Mucosa of descending colon (tissue), 3 donors: ENCODE results near the gene PAGR1. TPM values are rescaled to one million over a fixed set of nuclear protein-coding genes. Genes with fewer than 3 reads are reported as not detected.
"Not testable (repeated sequence)": the region's sequence is repeated elsewhere in the genome, so short reads cannot be mapped to it uniquely, and the experiment has no call there.

Experiments
- ATAC-seq: fragments of 200-7000 bp; cut with Tn5 transposase; one replicate; pipeline ENCODE4 v1.9.1; 2020; ENCODE audit warnings: mild to moderate bottlenecking, moderate library complexity
- DNase-seq, 3 donors: peaks; one replicate each; pipeline ENCODE4 v3.0.0-alpha.2; 2020
- H3K36me3 ChIP-seq: fragments of 200-600 bp; one replicate; pipeline ENCODE4 v1.8.0; 2021; ENCODE audit warnings: low read depth, mild to moderate bottlenecking
- H3K4me1 ChIP-seq: fragments of 200-600 bp; one replicate; pipeline ENCODE4 v1.8.0; 2021; ENCODE audit warnings: low read depth, mild to moderate bottlenecking
- H3K4me3 ChIP-seq: fragments of 200-600 bp; one replicate; pipeline ENCODE4 v1.8.0; 2021; ENCODE audit warnings: mild to moderate bottlenecking
- H3K9me3 ChIP-seq: fragments of 200-600 bp; one replicate; pipeline ENCODE4 v1.8.0; 2021; ENCODE audit warnings: mild to moderate bottlenecking
- intact Hi-C, 2 donors: fragments of 100-400 bp; cut with DNase I in 1 of 2; cut with micrococcal nuclease in 1 of 2; formaldehyde crosslinking; loops; one replicate each; pipeline versions ENCODE4 v1.11.0 to v1.11.1; 2022; cut with DNase I, micrococcal nuclease
- total RNA-seq, 3 donors: library from RNA; stranded (reverse); fragmentation: NEBNext Ultra II Directional in 2 of 3; extraction: Animal tissue kit (Norgen Biotek cat#: 25700) in 2 of 3; gene quantifications; one replicate each; pipeline versions ENCODE4 v1.2.1 to v1.2.4, GENCODE V29; 2021 to 2023
- TF ChIP-seq, protein P1 (sequence below): fragments of 200-600 bp; IDR thresholded peaks from one replicate; pipeline ENCODE4 v1.8.0; 2022; ENCODE audit warnings: antibody characterized with exemption, mild to moderate bottlenecking
- donor health status: DM: no; HTN: no; CAD: no; lungs with moderate emphysema.
- donor health status: DM: no; HTN: no; CAD: no.
- donor health status: DM: no; HTN: yes; CAD: no.

Gene PAGR1
- total RNA-seq, 3 donors from 2014 or later, result 15.6 to 25.1 (median 20.5) TPM

DNA sequence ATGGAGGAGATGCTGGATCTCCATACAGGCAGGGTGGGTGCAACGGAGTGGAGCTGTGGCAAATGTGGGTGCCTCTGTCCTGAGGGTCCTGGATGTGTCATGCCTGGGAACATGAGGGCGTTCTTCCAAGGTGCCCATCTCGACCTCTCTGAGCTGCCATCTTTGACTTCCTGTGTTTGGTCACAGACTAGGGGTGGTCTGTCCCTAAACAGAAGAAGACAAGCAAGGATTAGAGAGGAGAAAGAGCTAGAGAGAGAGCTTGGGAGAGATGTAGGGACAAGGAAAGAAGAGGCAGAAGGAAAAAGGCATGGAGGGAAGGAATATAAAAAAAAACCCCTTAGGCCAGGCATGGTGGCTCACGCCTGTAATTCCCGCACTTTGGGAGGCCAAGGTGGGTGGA lies 41.2 kb upstream of the PAGR1 start:
- intact Hi-C loops, result no loop called here
- ATAC-seq, result no peak

DNA sequence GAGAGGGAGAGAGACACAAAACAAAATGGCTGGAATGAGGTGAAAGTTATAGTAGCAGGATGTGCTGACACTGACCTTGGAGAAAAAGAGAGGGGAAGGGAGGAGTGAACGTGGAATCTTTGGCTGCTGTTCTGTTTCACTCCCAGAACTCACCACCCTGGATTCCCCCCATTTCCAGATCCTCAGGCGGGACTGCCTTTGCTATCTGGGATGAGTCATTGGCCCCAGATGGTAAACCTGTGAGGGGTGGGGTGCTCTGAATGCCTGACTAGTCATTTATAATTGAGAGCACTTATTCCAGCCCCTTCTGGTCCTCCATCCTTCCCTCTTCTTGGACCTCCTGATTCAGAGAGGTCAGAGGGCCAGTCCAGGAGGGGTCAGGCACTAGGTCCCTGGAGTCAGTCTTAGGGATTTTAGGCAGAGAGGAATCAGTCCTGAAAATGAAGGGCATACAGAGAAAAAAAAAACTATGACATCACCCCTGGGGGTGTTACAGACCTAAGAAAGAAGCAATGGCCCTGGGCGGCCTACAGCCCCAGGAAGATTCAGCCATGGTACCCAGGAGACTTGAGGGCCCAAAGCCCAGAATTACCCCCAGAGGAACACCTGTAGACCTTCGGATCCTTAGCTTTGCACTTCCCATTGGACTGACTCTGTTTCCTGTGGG lies 40.1 kb upstream of the PAGR1 start:
- Histone ChIP-seq H3K4me3 (no peak overlapping the region), H3K9me3 (no peaks in the 10 kb centered on the region), H3K36me3 (no peaks in the 10 kb centered on the region), H3K4me1 (no peaks in the 10 kb centered on the region)
- no peak for DNase-seq
- intact Hi-C loops, result no loop called here
- peak; percentile 66 for ATAC-seq
- TF ChIP-seq, protein P1, sequence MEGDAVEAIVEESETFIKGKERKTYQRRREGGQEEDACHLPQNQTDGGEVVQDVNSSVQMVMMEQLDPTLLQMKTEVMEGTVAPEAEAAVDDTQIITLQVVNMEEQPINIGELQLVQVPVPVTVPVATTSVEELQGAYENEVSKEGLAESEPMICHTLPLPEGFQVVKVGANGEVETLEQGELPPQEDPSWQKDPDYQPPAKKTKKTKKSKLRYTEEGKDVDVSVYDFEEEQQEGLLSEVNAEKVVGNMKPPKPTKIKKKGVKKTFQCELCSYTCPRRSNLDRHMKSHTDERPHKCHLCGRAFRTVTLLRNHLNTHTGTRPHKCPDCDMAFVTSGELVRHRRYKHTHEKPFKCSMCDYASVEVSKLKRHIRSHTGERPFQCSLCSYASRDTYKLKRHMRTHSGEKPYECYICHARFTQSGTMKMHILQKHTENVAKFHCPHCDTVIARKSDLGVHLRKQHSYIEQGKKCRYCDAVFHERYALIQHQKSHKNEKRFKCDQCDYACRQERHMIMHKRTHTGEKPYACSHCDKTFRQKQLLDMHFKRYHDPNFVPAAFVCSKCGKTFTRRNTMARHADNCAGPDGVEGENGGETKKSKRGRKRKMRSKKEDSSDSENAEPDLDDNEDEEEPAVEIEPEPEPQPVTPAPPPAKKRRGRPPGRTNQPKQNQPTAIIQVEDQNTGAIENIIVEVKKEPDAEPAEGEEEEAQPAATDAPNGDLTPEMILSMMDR, result no peak

More for the DNA sequence above, 41.2 kb upstream of the PAGR1 start:
- Histone ChIP-seq H3K36me3 (no peaks in the 10 kb centered on the region), H3K9me3 (no peaks in the 10 kb centered on the region), H3K4me3 (no peak overlapping the region), H3K4me1 (peaks cover 11% of the 10 kb centered on the region)
- no peak for DNase-seq
- TF ChIP-seq, protein P1, result no peak

DNA sequence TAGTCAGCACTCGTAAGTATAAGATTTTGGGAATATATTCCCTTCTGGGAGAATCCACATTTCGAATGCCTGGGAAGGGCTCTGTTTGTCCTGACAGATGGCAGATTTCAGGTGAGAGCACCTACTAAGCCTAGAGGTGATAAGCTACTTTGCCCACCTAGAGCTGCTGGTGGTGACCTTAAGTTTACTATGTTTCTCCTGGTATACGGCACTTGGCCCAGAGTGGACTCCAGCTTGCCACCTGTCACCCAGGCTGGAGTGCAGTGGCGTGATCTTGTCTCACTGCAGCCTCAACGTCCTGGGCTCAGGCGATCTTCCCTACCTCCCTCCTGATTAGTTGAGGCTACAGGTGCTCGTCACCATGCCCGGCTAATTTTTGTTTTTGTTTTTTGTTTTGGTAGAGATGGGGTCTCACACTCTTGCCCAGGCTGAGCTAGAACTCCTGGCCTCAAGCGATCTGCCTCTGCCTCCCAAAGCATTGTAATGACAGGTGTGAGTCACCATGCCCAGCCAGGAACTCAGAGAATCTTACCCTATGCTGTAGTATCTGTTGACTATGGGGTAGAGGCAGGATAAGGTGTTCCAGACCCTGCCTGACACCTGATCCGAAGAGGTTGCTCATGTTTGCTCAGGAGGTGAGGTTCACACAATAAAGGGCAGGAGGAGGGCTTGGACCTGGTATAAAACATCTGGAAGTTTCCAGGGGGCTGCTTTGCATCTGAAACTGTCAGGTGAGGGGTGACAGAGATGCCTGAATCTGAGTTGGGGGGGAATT lies 38.2 kb upstream of the PAGR1 start, which contains the start of gene ZG16:
TSS of gene ZG16 (plus strand) at position 681 of the 775 bp plus-strand sequence. CDS start 1,011 bp downstream, outside the sequence.
- Histone ChIP-seq H3K36me3 (no peaks in the 10 kb centered on the region), H3K4me3 (no peak within 1 kb of the TSS), H3K9me3 (no peaks in the 10 kb centered on the region), H3K4me1 (no peaks in the 10 kb centered on the region)
- intact Hi-C loops, result no loop called here
- DNase-seq (no peak), ATAC-seq (peak; percentile 76)
- TF ChIP-seq, protein P1, result no peak

DNA sequence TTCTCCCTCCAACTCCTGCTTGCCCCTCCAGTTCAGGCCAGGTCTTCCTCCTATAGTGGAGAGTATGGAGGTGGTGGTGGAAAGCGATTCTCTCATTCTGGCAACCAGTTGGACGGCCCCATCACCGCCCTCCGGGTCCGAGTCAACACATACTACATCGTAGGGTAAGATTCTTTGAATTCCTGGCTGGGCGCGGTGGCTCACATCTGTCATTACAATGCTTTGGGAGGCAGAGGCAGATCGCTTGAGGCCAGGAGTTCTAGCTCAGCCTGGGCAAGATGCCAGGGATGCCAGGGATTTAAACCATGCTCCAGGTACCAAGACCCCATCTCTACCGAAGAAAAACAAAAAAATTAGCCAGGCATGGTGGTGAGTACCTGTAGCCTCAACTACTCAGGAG lies 36.5 kb upstream of the PAGR1 start:
- Histone ChIP-seq H3K9me3 (no peaks in the 10 kb centered on the region), H3K36me3 (no peaks in the 10 kb centered on the region), H3K4me1 (no peaks in the 10 kb centered on the region), H3K4me3 (no peak overlapping the region)
- DNase-seq (peak in 1 of 3 donors; percentile 17), ATAC-seq (no peak)
- TF ChIP-seq, protein P1, result no peak
- intact Hi-C loops, result no loop called here

DNA sequence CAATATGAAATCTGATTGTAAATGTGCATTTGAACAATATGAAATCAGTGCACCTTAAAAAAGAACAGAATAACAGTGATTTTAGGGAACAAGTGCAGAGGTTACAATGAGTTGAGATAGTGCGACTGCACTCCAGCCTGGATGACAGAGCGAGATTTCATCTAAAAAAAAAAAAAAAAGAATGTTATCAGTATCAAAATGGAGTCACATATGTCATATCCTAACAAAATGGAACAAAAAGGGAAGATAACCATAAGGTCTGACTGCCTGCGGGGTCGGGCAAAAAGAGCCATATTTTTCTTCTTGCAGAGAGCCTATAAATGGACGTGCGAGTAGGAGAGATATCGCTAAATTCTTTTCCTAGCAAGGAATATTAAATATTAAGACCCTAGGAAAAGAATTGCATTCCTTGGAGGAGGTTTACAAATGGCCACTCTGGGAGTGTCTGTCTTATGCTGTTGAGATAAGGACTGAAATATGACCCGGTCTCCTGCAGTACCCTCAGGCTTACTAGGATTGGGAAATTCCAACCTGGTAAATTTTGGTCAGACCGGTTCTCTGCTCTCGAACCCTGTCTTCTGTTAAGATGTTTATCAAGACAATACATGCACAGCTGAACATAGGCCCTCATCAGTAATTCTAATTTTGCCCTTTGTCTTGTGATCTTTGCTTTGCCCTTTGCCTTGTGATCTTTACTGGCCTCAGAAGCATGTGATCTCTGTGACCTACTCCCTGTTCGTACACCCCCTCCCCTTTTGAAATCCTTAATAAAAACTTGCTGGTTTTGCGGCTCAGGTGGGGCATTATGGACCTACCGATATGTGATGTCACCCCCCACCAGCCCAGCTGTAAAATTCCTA lies 32.6 kb upstream of the PAGR1 start:
- ATAC-seq, H3K4me1 ChIP-seq, intact Hi-C loops, H3K9me3 ChIP-seq, H3K4me3 ChIP-seq, DNase-seq, H3K36me3 ChIP-seq: not testable (repeated sequence)
